GM23248 (cell line): ENCODE results near the gene GRB10.

Experiments
- EZH2 ChIP-seq: fragments of 200-600 bp; sonication (generic); IDR thresholded peaks from 2 replicates; pipeline ENCODE4 v1.6.1; 2018; ENCODE audit warnings: antibody characterized with exemption, mild to moderate bottlenecking; ENCODE audit not compliant: insufficient read depth, poor library complexity, severe bottlenecking
- EZH2phosphoT487 ChIP-seq: fragments of 200-600 bp; sonication (generic); IDR thresholded peaks from 2 replicates; pipeline ENCODE4 v1.6.1; 2018; ENCODE audit warnings: antibody characterized with exemption, moderate library complexity, mild to moderate bottlenecking, low read depth; ENCODE audit not compliant: insufficient read depth

- no peak for TF ChIP-seq EZH2
- no peak for TF ChIP-seq EZH2phosphoT487
Observed at GRCh38 chr7:50672045-50672444, 110.7 kb downstream of the GRB10 start.
